AG04449 (cell line): ENCODE results near the gene RHOC.

Experiments used
- CTCF ChIA-PET: fragments of 350-600 bp; formaldehyde crosslinking; extraction: SDS; loops from one replicate; lab custom pipeline; 2021; ENCODE audit warnings: antibody characterized with exemption; lab: Yijun Ruan, JAX
- POLR2A ChIA-PET: fragments of 400-600, 350-600 bp; formaldehyde crosslinking; extraction: SDS; loops from one replicate; lab custom pipeline; 2020; ENCODE audit warnings: antibody characterized with exemption, inconsistent platforms; lab: Yijun Ruan, JAX
- DNase-seq: peaks from one replicate; pipeline ENCODE4 v3.0.0-alpha.2; 2010; ENCODE audit warnings: low read depth, low spot score
- H3K4me3 ChIP-seq: 2 replicates; pipeline ENCODE4 v1.5.1; 2011; ENCODE audit warnings: low read depth, mild to moderate bottlenecking, control low read depth, low read length
- TF ChIP-seq, protein P1 (sequence below): IDR thresholded peaks from one replicate; pipeline ENCODE4 v1.5.1; 2011; ENCODE audit warnings: mild to moderate bottlenecking, moderate library complexity, low read length, control low read depth, inconsistent platforms; ENCODE audit not compliant: insufficient read depth; ENCODE audit errors: missing control alignments

The RHOC gene

DNA sequence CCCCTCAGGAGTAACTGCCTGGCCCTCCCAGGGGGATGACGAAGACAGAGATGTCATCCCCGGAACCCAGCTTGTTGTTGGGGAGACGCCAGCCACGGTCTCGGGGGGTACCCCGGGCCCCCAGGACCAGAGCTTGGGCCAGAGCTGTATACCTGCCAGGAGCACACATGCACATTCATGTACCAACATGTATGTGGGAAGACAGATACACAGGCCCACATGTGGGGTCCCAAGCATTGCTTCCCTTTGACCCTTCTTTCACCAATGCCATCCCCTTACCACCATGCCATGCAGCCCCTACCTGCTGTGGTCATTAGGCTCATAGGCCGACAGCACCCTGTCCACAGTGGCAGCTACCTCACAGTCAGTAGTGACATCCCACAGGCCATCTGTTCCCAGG, 3.2 kb upstream of the RHOC start:
- DNase-seq = no peak
- ChIA-PET POLR2A (no interaction called here), CTCF (interaction anchor here (0.9 to 4.2 kb wide), 11 partner anchors 9 to 363 kb away, joined by 3 to 62 read pairs (median 9); partner anchors contain the start of gene LRIG2)
- H3K4me3 ChIP-seq = no peak overlapping the region
- TF ChIP-seq, protein P1, sequence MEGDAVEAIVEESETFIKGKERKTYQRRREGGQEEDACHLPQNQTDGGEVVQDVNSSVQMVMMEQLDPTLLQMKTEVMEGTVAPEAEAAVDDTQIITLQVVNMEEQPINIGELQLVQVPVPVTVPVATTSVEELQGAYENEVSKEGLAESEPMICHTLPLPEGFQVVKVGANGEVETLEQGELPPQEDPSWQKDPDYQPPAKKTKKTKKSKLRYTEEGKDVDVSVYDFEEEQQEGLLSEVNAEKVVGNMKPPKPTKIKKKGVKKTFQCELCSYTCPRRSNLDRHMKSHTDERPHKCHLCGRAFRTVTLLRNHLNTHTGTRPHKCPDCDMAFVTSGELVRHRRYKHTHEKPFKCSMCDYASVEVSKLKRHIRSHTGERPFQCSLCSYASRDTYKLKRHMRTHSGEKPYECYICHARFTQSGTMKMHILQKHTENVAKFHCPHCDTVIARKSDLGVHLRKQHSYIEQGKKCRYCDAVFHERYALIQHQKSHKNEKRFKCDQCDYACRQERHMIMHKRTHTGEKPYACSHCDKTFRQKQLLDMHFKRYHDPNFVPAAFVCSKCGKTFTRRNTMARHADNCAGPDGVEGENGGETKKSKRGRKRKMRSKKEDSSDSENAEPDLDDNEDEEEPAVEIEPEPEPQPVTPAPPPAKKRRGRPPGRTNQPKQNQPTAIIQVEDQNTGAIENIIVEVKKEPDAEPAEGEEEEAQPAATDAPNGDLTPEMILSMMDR = no peak

DNA sequence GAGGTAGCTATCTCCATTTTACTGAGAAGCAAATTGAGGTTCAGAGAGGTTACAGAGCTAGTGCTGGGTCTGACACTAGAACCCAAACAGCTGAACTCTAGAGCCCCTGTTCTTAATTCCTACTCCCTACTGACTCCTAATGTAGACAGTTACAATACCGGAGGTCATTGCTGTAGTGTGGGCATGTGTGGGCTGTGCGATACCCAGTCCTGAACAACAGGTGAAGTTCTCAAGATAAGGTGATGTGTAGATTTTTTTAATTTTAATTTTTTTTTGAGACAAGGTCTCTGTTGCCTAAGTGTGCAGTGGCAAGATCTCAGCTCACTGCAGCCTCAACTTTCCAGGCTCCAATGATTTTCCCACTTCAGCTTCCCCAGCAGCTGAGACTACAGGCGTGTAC, 1.6 kb upstream of the RHOC start:
- ChIA-PET CTCF (interaction anchor here (0.7 to 4.2 kb wide), 34 partner anchors 8 to 410 kb away, joined by 3 to 62 read pairs (median 6); partner anchors contain the start of genes CAPZA1, LRIG2 and ST7L), POLR2A (interaction anchor here (0.9 kb wide), 1 partner anchor 34 kb away, joined by 5 read pairs; the partner anchor contains the start of gene MOV10)
- no peak for DNase-seq
- no peak overlapping the region for H3K4me3 ChIP-seq
- TF ChIP-seq, protein P1 = no peak

DNA sequence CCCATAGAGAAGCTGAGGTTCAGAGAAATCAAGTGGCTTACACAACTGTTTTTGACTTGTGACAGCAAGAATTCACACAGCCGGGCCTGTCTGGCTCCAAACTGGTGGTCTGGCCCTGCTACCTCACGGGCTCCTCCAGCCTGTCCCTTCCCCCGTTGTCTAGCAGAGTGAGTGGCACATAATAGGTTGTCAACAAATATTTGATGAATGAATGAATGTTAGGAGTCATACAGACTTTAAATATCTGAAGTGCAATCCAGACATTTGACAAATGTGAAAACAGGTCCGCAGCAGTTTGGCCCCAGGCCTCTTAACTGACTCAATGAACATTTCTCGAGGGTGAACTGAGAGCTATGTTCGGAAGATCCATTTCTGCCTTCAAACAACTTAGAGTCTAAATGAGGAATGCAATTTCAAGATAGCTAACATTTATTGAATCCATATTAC, 1.1 kb upstream of the RHOC start:
- TF ChIP-seq, protein P1 = no peak
- DNase-seq = no peak
- ChIA-PET CTCF (interaction anchor here (0.6 to 4.2 kb wide), 40 partner anchors 9 to 409 kb away, joined by 3 to 62 read pairs (median 5); partner anchors contain the start of genes CAPZA1, CTTNBP2NL, LRIG2 and ST7L), POLR2A (interaction anchor here (0.9 kb wide), 1 partner anchor 33 kb away, joined by 5 read pairs; the partner anchor contains the start of gene MOV10)
- H3K4me3 ChIP-seq = no peak overlapping the region

DNA sequence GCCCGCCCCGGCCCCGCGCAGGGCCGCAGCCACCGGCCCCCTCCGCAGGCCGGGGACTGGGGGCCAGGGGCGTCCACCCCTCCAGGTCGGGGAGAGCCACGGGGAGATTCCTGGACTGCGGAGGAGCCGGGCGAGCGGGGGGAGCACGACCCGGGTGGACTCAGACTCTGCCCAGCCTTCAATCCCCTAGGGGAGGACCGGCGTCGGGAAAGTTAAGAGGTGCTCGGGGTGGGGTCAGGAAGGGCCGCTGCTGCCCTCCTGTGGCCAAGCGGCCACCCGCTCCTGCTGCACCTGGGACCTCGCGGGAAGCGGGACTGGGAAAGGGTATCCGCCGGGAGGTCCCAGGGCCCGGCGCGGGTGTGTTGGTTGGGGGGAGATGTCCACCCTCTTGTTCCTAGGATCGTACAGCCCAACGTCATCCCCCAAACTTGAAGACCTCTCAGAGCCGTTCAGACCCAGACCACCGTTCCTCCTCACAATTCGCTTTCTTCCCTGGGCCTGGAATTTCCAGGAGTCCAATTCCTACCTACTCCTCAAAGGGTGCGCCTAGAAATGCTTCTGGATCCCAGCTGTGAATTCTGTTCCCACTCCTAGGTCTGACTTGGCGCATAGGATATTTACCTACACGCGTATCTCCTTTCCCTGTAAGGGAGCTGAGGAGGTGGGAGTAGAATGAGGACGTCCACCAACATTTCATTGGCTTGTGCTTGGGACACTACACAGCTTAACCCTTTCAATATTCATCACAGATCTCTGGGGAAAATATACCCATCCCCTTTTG, 484 bp upstream of the RHOC start:
- DNase-seq = peak; percentile 34
- CTCF ChIA-PET = interaction anchor here (0.6 to 4.2 kb wide), 39 partner anchors 8 to 409 kb away, joined by 3 to 62 read pairs (median 5); partner anchors contain the start of genes CAPZA1, CTTNBP2NL, LRIG2 and ST7L
- TF ChIP-seq, protein P1 = peak; percentile 98
- POLR2A ChIA-PET = interaction anchor here (0.5 to 1.0 kb wide), 5 partner anchors 10 to 313 kb away, joined by 3 to 5 read pairs (median 3); partner anchors contain the start of genes MOV10 and ST7L
- H3K4me3 ChIP-seq = peak overlapping the region; percentile 88

DNA sequence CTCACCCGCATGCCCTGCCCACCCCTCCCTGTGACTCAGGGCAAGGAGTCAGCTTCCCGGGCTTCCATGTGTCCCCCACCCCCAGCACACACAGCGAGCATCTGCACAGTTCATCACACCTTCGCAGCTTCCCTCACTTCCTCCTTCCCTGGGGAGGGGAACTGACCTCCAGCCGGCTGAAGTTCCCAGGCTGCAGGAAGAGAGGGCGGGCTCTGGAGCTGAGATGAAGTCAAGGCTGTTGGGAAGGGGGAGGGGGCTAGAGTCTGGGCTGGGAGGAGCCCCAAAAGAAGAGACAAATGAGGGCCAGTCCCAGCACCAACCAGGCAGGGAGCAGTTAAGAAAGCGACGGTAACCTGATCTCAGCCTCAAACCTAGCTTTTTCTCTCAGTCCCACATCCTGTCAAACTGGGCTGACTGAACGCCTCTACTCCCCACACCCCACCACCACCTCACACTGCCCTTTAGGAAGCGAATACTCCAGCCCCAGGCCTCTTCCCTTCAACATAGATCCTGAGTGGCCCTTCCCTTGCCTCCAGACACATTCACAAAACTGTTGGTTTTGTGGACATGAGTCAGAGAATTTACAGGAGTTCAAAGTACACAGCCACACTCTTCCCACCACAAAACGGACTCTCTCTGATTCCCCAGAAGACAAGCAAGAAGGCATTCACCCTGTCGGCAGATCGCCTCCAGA, 1.8 kb downstream of the RHOC start:
- peak; percentile 82 for DNase-seq
- CTCF ChIA-PET = interaction anchor here (0.8 to 4.5 kb wide), 9 partner anchors 11 to 368 kb away, joined by 3 to 36 read pairs (median 5); partner anchors contain the start of genes LRIG2, MOV10 and PPM1J
- H3K4me3 ChIP-seq = peak overlapping the region; percentile 88
- TF ChIP-seq, protein P1 = no peak
- POLR2A ChIA-PET = interaction anchor here (0.6 to 2.3 kb wide), 12 partner anchors 10 to 314 kb away, joined by 3 to 21 read pairs (median 4); partner anchors contain the start of genes CAPZA1, CTTNBP2NL, MOV10 and PPM1J
